GM18870 (cell line): ENCODE measurements around the gene DNAH1.

ENCODE experiments used
- ATAC-seq: cut with Tn5 transposase; IDR thresholded peaks from one replicate; pipeline ENCODE4 v1.9.1; 2021; ENCODE audit warnings: moderate library complexity; ENCODE audit not compliant: unreplicated experiment

The DNAH1 gene

DNA sequence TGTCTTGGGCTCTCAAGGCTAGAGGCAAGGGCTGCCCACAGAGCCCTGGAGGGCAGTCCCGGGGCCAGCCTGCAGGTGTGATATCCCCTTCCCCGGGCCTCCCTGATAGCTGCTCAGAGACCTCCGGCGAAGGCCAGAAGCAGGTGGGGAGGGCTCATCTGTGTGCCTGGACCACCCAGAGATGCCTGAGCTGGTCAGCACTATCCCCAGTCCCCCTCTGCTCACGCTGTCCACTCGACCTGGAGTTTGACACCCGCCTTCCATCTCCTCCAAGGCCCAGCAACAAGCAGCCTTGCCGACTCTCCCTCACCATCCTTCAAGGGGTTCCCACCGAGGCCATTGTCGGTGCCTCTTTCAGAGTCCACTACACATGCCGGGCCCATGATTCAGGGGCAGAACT is 39.4 kb downstream of the DNAH1 start:
- ATAC-seq: no peak

DNA sequence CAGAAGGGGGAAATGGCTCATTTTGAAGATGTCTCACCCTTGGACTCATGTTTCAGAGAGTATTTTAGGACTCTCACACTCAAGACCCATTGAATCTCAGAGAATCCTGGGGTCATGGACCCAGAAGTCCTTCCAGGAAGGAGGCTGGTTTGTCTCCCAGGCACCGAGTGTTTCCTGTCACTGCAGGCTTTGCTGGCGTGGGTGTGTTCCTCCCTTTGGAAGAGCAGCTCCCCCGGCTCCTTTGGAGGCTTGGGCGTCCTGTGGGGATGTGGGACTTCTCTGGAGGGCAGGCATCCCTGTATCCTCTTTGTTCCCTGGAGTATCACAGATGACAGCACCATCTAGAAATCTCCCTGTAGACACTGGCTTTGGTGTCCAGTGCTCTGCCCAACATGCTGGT is 40.0 kb downstream of the DNAH1 start:
- no peak for ATAC-seq

DNA sequence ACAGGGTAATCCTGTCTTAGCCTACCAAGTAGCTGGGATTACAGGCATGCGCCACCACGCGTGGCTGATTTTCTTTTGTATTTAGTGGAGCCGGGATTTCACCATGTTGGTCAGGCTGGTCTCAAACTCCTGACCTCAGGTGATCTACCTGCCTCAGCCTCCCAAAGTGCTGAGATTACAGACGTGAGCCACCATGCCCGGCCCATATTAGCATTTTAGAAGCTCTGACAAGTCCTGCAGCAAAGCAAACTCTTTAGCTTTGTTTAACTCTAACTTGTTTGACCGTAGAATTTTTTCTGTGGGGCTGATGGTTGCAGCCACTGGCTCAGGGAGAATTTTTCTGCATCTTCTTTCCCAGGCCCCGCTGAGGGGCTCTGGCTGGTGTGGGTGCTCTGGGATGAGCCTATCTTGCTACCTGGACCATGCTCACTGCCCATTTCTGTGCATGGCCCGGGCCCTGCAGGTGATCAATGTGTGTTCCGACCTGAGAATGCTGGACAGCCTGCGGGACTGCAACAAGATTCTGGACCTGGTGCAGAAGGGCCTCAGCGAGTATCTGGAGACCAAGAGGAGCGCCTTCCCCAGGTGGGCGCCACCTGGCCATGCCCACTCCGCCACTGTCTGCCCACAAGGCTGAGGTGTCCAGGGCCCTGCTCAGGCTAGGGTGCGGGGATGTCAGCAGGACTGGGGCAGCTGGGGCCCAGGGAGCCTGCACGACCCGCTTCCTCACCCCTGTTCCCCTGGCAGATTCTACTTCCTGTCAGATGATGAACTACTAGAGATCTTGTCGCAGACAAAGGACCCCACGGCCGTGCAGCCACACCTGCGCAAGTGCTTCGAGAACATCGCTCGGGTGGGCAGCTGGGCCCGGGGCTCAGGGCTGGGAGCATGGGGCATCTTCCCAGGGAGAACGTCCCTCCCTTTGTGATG is 41.3 kb downstream of the DNAH1 start:
- ATAC-seq: no peak

DNA sequence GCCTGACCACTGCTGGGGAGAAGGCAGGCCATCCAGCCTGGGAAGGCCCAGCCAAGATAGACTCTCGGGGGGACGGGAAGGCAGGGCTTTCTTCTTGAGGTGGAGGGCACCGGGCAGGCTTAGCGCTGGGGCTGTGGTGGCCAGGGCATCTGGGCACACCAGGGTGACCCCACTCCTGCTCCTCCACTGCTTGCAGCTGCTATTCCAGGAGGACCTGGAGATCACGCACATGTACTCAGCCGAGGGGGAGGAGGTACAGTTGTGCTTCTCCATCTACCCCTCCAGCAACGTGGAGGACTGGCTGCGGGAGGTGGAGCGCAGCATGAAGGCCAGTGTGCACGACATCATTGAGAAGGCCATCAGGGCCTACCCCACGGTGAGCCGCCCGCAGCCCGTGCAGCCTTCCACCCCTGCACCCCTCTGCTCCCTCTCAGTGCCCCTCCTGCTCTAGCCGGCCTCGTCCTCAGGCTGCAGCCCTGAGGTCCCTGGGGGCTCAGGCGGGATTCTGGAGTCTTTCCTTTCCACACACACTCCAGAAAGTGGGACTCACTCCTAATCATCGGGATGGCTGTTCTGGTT is 42.3 kb downstream of the DNAH1 start:
- no peak for ATAC-seq

DNA sequence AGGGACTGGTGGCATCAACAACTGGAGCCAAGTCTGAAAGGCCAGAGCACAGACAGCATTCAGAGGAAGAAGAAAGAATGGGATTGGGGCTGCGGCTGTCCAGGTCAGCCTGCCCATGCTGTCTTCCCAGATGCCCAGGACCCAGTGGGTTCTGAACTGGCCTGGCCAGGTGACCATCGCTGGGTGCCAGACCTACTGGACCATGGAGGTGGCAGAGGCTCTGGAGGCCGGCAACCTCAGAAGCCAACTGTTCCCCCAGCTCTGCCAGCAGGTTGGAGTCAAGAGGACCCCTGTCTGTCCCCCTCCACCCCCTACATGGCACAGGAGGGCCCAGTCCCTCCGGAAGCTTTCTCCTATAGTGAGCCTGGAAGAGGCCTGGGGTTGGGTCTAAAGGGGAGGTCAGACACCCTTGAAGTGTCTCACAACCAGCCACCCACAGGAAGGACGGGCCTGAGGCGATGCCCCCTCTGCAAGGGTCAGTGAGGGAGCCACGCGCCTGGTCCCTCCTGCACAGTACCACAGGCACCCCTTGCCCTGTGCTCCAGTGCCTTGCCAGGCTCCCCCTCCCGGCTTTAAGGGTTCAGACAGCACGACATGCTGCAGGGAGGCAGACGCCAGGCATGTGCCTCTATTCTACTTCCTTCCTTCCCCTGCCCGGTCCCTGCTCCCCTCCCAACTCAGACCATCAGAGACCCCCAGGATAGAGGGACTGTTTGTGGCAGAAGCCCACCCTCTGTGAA is 43.2 kb downstream of the DNAH1 start:
- no peak for ATAC-seq

DNA sequence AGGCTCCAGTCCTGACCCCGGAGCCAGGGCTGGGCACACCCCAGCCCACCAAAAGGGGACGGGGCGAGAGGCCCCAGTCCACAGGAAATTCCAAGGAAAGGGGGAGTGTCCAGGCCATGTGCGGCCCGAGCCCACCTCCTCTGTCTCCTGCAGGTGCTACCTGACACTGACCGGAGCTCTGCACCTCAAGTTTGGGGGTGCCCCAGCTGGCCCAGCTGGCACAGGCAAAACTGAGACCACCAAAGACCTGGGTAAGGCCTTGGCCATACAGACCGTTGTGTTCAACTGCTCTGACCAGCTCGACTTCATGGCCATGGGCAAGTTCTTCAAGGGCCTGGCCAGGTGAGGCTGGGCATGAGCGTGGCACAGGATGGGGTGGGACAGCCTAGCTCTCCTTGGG is 44.9 kb downstream of the DNAH1 start:
- no peak for ATAC-seq

DNA sequence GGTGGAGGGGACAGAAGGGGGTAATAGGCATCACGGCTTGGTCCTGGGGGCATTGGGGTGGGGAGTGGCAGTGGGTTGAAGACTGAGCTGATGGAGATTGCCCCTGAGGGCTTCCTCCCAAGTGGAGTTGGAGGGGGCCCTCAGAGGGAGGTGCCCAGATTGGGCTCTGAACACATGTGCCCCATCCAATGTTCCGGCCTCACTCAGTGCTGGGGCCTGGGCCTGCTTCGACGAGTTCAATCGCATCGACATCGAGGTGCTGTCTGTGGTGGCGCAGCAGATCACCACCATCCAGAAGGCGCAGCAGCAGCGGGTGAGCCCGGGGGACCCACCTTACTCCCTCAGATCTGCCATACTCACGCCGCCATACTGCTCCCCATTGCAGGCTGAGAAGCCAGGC is 45.3 kb downstream of the DNAH1 start:
- ATAC-seq: no peak

DNA sequence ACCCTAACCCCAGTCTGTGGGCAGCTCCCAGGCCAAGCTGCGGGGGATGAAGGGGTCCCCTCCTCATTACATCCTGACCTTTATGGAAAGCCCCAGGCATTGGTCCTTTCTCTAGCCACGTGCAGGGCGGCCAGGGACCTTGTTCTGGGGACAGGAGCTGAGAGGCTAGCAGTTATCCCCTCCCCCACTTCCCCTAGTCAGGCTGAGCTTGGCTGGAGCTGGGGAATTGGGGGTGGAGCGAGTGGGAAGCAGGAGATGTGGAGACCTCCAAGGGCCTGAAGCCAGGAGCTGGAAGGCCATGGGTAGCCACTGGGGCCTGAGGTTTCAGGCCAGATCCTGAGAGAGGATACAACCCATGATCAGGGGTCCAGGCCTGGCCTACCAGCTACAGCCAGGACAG is 45.8 kb downstream of the DNAH1 start:
- ATAC-seq: no peak

DNA sequence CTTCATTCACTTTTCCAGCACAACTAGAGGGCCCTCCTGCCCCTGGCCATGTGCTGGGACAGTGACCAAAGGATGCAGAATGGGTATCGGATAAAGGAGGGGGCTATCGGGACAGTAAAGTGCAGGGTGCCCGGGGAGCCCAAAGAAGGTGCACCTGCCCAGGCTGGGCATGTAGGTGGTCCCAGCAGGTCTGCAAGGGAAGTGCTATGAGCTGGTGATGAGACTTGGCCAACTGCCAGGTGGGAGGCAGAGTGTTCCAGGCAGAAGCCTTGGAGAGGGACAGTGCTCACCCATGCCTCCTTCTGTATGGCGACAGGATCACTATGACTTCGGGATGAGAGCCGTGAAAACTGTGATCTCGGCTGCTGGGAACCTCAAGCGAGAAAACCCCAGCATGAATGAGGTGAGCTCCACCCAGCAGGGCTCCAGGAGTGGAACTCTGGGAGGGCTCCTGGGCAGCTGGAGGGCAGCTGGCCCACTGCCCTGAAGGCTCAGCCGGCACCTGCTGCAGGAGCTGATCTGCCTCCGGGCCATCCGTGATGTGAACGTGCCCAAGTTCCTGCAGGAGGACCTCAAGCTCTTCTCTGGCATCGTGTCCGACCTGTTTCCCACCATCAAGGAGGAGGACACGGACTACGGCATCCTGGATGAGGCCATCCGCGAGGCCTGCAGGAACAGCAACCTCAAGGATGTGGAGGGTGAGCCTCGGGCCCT is 48.4 kb downstream of the DNAH1 start:
- no peak for ATAC-seq

DNA sequence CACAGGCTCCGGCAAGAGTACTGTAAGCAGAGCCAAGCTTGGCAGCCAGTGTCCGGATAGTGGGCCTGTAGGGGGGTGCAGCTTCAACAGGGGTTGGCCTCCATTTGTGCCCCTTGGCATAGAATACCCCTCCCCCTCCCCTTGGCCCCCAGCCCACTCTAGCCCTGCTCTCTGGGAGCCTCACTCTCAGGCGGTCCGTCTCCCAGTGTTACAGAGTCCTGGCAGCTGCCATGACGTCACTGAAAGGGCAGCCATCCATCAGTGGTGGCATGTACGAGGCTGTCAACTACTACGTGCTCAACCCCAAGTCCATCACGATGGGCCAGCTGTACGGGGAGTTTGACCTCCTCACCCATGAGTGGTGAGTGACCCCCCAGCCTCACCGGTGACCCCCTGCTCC is 50.4 kb downstream of the DNAH1 start:
- ATAC-seq: no peak

DNA sequence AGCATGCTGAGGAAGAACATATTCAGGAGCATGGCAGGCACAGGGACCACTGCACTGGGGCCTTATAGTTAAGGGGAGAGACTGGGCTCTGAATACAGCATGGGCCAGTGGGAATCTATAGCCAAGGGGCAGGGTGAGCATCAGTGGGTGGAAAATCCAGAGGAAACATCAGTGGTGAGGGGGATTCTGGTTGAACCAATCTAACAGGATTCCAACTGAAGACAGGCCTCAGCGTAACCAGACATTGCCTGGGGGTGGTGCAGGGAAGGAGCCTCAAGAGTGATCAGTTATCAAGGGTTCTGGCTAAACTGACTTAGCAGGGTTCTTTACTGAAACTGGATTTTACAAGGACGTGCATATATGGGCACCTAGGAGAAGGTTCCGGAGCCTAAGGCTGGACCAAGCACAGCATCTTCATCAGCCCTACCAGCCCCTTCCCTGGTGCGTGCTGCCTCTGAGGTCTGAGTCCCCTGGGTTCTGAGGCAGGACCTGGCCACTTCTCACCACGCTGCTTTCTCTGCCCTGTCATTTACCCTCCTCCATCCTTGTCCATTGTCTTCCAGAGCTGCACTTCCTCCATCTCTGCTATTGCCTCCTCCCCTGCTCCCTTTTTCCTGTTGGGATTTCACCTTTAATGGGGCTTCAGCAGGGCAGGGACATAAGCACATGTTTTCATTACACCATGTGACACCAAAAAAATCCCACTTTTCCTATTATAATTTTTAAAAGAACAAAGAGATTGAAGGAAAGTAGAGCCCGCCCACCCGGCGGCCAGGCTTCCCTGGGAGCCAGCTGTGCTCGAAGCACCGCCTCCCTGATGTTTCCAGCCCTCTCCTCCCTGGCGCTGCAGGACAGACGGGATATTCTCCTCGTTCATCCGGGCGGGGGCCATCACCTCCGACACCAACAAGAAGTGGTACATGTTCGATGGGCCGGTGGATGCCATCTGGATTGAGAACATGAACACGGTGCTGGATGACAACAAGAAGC is 52.1 kb downstream of the DNAH1 start:
- no peak for ATAC-seq

DNA sequence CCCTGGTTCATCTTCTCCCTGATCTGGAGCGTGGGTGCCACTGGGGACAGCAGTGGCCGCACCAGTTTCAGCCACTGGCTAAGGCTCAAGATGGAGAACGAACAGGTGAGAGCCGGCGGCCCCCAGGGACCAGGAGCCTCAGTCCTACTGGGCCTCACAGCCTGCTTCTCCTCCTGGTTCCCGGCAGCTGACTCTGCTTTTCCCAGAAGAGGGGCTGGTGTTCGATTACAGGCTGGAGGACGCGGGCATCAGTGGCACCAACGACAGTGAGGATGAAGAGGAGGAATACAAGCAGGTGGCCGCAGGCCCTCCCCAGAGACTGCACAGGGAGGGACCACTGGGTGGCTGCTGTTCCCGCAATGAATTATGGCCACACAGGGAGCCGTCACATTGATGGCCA is 54.4 kb downstream of the DNAH1 start:
- ATAC-seq: no peak

DNA sequence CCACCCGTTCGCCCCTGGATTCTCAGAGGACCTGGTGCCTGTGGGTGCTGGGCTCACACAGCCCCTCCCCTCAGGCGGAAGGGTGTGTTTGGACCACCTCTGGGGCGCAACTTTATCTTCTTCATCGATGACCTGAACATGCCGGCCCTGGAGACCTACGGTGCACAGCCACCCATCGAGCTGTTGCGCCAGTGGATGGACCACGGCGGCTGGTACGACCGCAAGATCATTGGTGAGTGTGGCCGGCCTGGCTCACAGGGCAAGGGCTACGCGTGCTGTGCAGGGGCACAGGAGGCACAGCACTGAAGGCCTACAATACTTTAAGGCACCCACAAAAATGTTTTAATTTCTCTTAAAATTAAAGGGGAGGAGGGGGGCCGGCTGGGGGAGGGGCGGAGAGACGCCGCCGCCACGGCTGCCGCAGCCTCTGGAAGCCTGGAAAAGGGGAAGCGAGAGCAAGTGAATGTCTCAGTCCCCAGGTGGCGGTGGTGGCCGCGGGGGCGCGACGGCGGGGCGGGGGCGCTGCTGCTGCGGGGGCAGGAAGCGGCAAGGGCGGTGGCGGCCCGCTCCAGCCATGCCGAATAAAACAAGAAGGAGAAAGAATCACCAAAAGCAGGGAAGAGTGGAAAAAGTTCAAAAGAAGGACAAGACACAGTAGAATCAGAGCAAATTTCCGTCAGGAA is 56.8 kb downstream of the DNAH1 start:
- no peak for ATAC-seq

DNA sequence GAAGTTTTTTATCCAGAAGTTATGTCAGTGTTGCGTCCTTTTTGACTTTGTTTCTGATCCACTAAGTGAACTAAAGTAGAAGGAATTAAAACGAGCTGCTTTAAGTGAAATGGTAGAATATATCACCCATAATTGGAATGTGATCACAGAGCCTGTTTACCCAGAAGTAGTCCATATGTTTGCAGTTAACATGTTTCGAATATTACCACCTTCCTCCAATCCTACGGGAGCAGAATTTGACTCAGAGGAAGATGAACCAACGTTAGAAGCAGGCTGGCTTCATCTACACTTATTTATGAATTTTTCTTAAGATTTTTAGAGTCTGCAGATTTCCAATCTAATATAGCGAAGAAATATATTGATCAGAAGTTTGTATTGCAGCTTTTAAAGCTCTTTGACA is 57.6 kb downstream of the DNAH1 start:
- ATAC-seq: no peak

DNA sequence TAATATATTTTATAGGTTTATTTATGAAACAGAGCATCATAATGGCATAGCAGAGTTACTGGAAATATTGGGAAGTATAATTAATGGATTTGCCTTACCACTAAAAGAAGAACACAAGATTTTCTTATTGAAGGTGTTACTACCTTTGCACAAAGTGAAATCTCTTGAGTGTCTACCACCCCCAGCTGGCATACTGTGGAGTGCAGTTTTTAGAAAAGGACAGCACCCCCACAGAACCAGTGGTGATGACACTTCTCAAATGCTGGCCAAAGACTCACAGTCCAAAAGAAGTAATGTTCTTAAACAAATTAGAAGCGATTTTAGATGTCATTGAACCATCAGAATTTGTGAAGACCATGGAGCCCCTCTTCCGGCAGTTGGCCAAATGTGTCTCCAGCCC is 58.1 kb downstream of the DNAH1 start:
- no peak for ATAC-seq

DNA sequence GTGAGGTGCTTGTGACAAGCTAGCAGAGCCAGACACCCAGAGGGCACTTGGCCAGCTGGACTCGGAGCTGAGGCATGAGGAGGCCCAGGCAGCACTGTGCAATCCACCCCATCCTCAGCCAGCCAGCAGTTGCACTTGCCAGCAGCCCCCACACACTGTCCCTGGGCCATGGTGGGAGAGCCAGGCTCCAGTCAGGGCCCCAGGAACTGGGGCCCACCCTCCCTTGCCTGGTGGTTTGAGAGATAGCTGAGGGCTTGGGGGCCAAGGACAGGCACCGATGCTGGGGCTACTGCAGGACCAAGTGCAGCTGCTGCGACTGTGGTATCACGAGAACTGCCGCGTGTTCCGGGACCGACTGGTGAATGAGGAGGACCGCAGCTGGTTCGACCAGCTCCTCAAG is 63.5 kb downstream of the DNAH1 start:
- ATAC-seq: no peak

DNA sequence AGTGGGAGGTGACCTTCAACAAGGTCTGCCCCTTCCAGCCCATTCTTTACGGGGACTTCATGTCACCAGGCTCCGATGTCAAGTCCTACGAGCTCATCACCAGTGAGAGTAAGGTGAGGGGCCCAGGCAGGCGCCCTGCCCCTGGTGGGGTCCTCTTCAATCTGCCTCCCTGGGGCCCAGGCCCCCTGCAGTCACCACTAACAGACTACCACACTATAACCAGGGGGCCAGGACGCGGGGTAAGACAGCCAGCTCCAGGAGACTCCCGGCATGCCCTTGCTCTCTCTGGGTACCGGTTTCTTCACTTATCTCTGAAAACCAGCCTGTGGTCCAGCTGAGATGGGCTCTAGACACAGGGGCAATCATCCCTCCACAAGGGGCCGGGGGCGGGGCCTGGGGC is 63.9 kb downstream of the DNAH1 start:
- no peak for ATAC-seq

DNA sequence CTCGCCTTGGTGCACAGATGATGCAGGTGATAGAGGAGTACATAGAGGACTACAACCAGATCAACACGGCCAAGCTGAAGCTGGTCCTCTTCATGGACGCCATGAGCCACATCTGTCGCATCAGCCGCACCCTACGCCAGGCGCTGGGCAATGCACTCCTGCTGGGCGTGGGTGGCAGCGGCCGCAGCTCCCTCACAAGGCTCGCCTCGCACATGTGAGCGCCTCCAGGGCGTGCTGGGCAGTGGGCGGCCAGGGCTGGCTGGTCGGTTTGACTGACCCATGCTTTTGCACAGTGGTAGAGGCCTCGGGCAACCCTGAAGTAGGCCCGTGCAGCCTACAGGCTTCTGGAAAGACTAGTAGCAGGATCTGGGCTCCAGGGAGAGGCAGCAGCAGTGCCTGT is 65.5 kb downstream of the DNAH1 start:
- ATAC-seq: no peak

DNA sequence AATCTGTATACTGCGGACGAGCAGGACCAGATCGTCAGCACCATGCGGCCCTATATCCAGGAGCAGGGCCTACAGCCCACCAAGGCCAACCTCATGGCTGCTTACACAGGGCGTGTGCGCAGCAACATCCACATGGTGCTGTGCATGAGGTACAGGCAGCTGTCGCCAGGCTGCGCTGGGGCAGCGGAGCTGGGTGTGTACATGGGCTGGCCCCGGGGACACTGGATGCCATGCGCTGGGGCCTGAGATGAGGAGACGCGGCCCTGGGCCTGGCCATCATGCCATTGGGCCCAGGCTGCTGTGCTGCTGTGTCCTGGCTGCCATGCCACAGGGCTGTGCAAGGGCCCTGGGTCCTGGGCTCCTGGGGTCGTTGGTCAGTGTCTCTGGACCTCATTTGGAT is 67.3 kb downstream of the DNAH1 start:
- ATAC-seq: no peak
